HUDEP-2 (cell line): Measurements from ENCODE around the gene FBRSL1.

Experiments used
- DNase-seq, 76 experiments: peaks; one replicate each; lab custom pipeline; 2025; ENCODE audit not compliant: unreplicated experiment in 76 of 76; lab: John Stamatoyannopoulos, UW

The FBRSL1 gene

GRCh38 chr12:132481771-132482745 is 7.9 kb upstream of the FBRSL1 start:
- no peak for DNase-seq

DNA sequence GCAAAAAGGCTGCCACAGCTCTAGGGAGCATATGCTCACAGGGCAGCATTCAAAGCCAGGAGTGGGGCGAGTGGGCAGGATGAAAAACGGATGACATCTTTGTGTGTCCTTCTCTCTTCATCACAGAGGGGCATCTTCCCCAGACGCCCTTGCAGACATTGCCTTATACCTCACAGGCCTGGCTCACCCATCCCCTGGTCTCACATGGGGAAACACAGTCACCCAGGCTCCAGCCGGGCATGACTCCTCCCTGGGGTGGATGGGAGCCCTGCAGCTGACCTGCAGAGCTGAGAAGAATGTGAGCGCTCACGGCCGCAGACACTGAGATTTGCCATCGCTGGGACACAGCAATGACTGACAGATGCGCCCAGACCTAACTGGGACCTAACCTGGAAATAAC is 7.2 kb upstream of the FBRSL1 start:
- DNase-seq = no peak

DNA sequence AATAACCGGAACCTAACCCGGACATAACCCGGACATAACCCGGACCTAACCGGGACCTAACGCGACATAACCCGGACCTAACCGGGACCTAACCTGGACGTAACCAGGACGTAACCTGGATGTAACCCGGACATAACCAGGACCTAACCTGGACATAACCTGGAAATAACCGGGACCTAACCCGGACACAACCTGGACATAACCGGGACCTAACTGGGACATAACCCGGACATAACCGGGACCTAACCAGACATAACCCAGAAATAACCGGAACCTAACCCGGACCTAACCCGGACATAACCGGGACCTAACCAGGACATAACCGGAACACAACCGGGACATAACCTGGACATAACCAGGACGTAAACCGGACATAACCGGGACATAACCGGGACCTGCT is 6.7 kb upstream of the FBRSL1 start:
- DNase-seq = no peak

DNA sequence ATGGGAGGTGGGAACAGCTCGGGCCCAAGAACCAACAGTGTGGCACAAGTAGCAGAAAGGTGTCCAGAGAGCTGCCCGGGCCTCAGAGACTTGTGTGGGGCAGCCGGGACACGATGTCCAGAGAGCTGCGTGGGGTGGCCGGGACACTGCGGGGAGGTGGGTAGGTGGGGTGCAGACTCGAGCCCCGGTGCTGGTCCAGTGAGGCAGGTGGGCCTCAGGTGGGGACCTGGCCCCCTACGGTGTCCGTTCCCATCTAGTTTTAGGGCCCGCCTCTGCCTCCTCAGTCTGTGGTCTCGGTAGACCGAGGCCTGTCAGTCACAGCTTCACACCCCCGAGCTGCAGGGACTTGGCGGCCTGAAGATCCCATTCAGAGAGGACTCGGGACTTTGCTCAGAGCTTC is 6.3 kb upstream of the FBRSL1 start:
- DNase-seq = no peak

- DNase-seq = no peak
Observed at GRCh38 chr12:132484183-132484890, 5.6 kb upstream of the FBRSL1 start.

- no peak for DNase-seq
Observed at GRCh38 chr12:132484891-132485441, 5.0 kb upstream of the FBRSL1 start.

GRCh38 chr12:132485619-132486018 is 4.3 kb upstream of the FBRSL1 start:
- no peak for DNase-seq

GRCh38 chr12:132486168-132486567 is 3.8 kb upstream of the FBRSL1 start:
- DNase-seq = no peak

DNA sequence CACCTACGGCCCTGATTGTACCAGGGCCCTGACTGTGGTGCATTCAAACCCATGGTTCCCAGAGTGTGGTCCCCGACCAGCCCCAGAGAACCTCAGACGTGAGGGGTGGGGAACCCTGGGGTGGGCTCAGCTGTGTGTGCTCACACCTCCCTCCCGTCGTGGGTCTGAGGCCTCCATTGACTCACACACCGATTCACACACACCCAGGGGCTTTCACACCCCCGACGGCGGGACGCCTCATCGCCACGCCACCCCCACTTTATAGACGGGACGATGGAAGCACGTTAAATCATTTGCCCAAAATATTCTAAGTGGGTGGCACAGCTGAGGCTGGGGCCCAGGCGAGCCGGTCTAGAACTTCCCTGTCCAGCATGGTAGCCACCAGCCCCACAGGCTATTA is 3.4 kb upstream of the FBRSL1 start:
- no peak for DNase-seq

DNA sequence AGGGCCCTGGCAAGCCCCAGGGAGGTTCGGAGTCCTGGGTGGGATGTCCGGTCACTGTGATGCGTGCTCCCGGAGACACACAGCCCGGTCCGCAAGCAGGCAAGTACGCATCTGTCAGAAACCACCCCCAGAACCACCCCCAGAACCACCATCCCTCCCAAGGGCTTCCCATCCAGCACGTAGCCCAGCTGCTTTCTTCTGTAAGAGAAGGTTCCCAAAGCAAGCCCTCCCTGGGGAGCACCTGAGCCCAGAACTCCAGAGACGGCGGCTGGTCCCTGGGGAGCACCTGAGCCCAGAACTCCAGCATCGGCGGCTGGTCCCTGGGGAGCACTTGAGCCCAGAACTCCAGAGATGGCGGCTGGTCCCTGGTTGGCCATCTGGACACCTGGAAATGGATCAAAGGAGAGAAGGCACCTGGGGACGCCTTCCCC is 2.6 kb upstream of the FBRSL1 start:
- DNase-seq = no peak

- DNase-seq = peak in 47 of 76 experiments; percentile 9 to 58 (median 33)
Observed at GRCh38 chr12:132488127-132489077, 1.5 kb upstream of the FBRSL1 start.

DNA sequence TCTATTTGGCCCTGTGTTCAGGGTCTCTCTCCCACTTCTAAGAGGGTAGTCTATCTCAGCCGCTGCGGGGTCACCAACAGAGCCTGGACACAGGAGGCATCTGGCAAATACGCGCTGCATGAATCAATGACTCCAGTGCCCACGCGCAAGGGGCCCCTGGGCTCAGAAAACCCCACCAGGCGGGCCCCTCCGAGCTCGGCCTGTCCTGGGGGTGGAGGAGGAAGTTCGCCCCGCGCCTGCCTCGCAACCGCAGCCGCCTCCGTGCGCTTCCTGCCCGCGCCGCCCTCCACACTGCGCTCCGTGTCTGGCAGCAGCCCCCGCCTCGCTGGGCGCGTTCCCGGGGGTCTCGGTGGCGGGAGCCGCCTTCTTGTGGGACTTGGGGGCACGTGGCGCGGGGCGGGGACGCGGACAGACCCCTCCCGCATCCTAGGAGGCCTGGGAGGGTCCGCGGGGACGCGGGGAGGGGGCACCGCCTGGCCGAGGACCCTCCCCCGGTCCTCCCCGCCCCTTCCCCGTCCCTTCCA is 811 bp upstream of the FBRSL1 start:
- peak in 6 of 76 experiments; percentile 17 to 30 (median 22) for DNase-seq

DNA sequence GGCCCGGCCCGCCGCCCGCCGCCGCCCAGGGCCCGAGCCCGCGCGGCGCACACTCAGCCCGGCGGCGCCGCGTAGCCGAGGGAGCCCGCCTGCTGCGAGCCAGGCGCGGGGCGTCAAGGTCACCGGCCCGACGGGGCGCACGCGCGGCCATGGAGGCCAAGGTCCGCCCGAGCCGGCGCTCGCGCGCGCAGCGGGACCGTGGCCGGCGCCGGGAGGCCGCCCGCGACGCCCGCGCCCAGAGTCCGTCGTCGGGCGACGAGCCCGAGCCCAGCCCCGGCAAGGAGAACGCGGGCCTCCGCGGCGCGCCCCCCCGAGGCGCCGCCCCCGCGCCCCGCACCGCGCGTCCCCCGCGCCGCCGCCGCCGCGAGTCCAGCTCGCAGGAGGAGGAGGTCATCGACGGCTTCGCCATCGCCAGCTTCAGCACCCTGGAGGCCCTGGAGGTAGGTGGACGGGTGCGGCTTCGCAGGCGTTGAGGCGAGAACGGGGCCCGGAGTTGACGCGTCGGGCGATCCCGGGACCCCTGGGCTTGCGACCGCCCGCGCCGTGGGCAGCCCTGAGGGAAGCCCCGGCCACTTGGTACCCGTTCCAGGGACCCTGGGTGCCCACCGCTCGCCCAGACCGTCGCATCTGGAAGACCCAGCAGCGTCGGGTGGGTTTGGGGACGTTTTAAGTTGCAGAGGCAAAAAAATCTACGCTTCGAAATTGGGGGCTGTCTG is 629 bp downstream of the FBRSL1 start:
- no peak for DNase-seq

DNA sequence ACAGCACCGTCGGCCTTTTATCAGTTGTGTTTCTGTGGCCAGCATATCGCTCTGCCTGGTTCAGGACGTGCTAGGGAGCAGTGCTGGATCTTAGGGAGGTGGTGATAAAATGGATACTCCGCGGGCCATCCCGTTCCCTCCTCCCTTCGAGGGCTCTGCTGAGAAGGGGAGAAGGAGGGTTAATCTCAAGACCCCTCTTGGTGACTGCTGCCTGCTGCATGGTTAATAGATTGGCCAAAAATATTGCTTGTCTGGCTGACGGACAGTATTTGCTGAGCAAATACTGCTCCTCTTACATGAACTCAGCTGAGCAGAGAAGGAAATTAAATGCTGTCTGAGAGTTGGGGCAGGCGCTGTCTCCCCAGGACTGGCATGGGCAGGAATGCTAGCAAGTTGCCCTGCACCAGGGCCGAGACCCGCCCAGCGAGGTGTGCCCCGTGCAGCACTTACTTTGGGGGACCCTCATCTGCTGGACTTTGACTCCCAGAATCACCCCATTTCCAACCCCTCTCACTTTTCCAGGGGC is 1.2 kb downstream of the FBRSL1 start:
- DNase-seq = peak in 5 of 76 experiments; percentile 12 to 26 (median 16)

DNA sequence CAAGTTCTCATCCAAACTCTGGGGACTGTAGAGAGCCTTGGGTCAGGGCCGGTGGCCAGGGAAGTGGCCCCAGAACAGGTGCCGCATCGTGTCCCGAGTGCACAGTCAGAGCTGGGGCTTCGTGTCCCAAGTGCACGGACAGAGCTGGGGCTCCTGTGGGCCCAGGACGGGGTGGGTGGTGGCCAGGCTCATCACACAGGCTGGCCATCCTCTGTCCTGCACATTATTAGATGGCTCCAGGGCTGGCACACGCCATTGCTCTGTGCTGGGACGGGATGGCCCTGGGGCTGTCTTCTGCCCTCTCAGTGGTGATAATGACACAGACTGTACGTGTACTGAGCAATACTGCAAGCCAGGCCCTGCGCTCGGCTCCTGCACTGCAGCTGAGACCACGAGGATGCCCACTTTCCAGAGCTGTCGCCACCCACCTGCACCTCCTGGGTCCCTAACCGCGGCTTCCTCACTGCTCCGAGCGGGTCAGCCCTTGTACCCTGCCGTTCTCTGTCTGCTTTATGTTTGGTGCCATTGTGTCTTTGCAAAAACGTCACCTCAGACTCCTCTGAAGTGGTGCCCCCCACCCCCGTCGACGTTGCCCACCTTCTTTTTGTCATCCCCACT is 1.9 kb downstream of the FBRSL1 start:
- DNase-seq = no peak

DNA sequence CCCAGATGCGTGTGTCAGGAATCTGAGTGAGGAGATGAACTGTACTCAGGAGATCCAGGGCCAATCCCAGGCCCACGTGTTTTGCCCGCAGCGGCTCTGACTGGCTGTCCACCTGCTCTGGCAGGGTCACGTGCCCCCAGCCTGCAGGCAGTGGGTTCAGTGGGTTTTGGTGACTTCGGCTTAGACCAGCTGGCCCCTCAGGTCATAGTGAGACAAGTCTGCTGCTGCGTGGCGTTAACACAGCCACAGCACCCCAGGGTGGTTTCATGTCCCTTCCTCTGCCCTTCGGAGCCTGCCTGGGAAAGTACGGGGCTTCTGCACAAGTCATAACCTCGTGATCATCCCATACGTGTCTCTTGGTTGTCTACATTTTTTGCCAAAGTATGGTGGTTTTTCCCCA is 2.6 kb downstream of the FBRSL1 start:
- no peak for DNase-seq

- DNase-seq = no peak
Observed at GRCh38 chr12:132492951-132493350, 3.0 kb downstream of the FBRSL1 start.

GRCh38 chr12:132493482-132494178 is 3.7 kb downstream of the FBRSL1 start:
- DNase-seq = no peak
